ENCODE data around the gene TBC1D12.

Gene TBC1D12

GRCh38 chr10:94459385-94459784, 57.0 kb downstream of the TBC1D12 start:
- DNase-seq (ENCODE audit: extremely low read depth, insufficient read length), result no peak
- Histone ChIP-seq H3K36me3 (ENCODE audit: control insufficient read depth, insufficient read depth, low read length) (no peaks in the 10 kb centered on the region; the same call in 1 of the 2 replicates), H3K27me3 (replicated peaks; ENCODE audit: control insufficient read depth, insufficient read depth, low read length) (no peaks in the 10 kb centered on the region), H3K4me3 (replicated peaks; ENCODE audit: low read depth, low read length) (no peak overlapping the region)
- TF ChIP-seq, protein P1, sequence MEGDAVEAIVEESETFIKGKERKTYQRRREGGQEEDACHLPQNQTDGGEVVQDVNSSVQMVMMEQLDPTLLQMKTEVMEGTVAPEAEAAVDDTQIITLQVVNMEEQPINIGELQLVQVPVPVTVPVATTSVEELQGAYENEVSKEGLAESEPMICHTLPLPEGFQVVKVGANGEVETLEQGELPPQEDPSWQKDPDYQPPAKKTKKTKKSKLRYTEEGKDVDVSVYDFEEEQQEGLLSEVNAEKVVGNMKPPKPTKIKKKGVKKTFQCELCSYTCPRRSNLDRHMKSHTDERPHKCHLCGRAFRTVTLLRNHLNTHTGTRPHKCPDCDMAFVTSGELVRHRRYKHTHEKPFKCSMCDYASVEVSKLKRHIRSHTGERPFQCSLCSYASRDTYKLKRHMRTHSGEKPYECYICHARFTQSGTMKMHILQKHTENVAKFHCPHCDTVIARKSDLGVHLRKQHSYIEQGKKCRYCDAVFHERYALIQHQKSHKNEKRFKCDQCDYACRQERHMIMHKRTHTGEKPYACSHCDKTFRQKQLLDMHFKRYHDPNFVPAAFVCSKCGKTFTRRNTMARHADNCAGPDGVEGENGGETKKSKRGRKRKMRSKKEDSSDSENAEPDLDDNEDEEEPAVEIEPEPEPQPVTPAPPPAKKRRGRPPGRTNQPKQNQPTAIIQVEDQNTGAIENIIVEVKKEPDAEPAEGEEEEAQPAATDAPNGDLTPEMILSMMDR (IDR thresholded peaks at IDR 0.05; ENCODE audit: insufficient read depth, low read length, poor library complexity, severe bottlenecking), result no peak

DNA sequence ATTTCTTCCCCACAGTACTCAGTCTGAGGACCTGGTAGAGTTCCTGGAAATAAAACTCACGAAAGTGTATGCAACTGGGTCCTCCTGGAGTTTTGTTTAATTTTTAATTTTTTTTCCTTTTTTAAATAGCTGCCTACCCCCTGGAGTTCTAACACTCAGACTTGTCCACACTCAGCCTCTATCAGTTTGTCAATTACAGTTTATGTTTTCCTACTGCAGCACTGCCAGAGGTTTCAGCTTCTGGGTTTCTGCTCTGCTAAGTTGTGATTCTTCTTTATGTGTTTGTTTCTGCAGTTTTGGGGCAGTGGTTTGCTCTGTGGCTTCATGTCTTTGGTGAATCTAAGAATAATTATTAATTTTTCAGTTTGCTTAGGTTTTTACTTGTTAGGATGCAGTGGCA, 59.2 kb downstream of the TBC1D12 start:
- Histone ChIP-seq H3K4me3 (replicated peaks; ENCODE audit: low read depth, low read length) (no peak overlapping the region), H3K27me3 (replicated peaks; ENCODE audit: control insufficient read depth, insufficient read depth, low read length) (no peaks in the 10 kb centered on the region), H3K36me3 (ENCODE audit: control insufficient read depth, insufficient read depth, low read length) (no peaks in the 10 kb centered on the region; the same call in 1 of the 2 replicates)
- TF ChIP-seq, protein P1 (IDR thresholded peaks at IDR 0.05; ENCODE audit: insufficient read depth, low read length, poor library complexity, severe bottlenecking), result no peak
- no peak for DNase-seq (ENCODE audit: extremely low read depth, insufficient read length)

- no peaks in the 10 kb centered on the region; the same call in 1 of the 2 replicates for H3K36me3 ChIP-seq (ENCODE audit: control insufficient read depth, insufficient read depth, low read length)
- DNase-seq (ENCODE audit: extremely low read depth, insufficient read length), result no peak
- no peaks in the 10 kb centered on the region for H3K27me3 ChIP-seq (replicated peaks; ENCODE audit: control insufficient read depth, insufficient read depth, low read length)
- TF ChIP-seq, protein P1 (IDR thresholded peaks at IDR 0.05; ENCODE audit: insufficient read depth, low read length, poor library complexity, severe bottlenecking), result no peak
- no peak overlapping the region for H3K4me3 ChIP-seq (replicated peaks; ENCODE audit: low read depth, low read length)
Measured at GRCh38 chr10:94462130-94462529, 59.8 kb downstream of the TBC1D12 start.

DNA sequence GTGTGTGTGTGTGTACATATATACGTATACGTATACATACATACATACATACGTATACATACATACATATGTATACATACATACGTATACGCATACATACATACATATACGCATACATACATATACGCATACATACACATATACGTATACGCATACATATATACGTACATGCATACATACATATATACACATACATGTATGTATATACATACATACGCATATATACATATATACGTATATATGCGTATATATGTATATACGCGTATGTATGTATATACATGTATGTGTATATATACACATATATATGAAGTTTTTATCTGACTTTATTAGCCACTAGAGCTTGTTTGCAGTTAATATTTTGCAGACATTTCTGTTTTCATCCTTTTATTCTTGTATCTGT, 63.3 kb downstream of the TBC1D12 start:
- Histone ChIP-seq H3K36me3 (ENCODE audit: control insufficient read depth, insufficient read depth, low read length) (no peaks in the 10 kb centered on the region), H3K27me3 (replicated peaks; ENCODE audit: control insufficient read depth, insufficient read depth, low read length) (no peaks in the 10 kb centered on the region), H3K4me3 (replicated peaks; ENCODE audit: low read depth, low read length) (no peak overlapping the region)
- DNase-seq (ENCODE audit: extremely low read depth, insufficient read length), result no peak
- TF ChIP-seq, protein P1 (IDR thresholded peaks at IDR 0.05; ENCODE audit: insufficient read depth, low read length, poor library complexity, severe bottlenecking), result no peak

DNA sequence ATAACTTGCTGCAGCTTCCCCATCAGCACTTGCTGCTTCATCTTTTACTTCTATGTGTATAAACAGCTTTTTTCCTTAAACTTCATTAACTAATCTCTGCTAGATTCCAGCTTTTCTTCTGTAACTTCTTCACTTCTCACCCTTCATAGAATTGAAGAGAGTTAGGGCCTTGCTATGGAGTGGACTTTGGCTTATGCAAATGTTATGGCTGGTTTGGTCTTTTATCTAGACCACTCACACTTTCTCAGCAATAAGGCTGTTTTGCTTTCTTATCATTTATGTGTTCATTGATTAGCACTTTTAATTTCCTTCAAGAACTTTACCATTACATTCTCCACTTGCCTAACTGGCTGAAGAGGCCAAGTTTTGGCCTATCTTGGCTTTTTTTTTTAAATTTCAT, 79.1 kb downstream of the TBC1D12 start:
- no peaks in the 10 kb centered on the region for H3K27me3 ChIP-seq (replicated peaks; ENCODE audit: control insufficient read depth, insufficient read depth, low read length)
- H3K4me3 ChIP-seq (replicated peaks; ENCODE audit: low read depth, low read length), result no peak overlapping the region
- TF ChIP-seq, protein P1 (IDR thresholded peaks at IDR 0.05; ENCODE audit: insufficient read depth, low read length, poor library complexity, severe bottlenecking), result no peak
- no peaks in the 10 kb centered on the region for H3K36me3 ChIP-seq (ENCODE audit: control insufficient read depth, insufficient read depth, low read length)
- no peak for DNase-seq (ENCODE audit: extremely low read depth, insufficient read length)

GRCh38 chr10:94483970-94484369, 81.6 kb downstream of the TBC1D12 start:
- TF ChIP-seq, protein P1 (IDR thresholded peaks at IDR 0.05; ENCODE audit: insufficient read depth, low read length, poor library complexity, severe bottlenecking), result no peak
- Histone ChIP-seq H3K36me3 (ENCODE audit: control insufficient read depth, insufficient read depth, low read length) (no peaks in the 10 kb centered on the region), H3K27me3 (replicated peaks; ENCODE audit: control insufficient read depth, insufficient read depth, low read length) (no peaks in the 10 kb centered on the region), H3K4me3 (replicated peaks; ENCODE audit: low read depth, low read length) (no peak overlapping the region)
- no peak for DNase-seq (ENCODE audit: extremely low read depth, insufficient read length)
